ENCODE data around the gene RAB39B.

The RAB39B gene

DNA sequence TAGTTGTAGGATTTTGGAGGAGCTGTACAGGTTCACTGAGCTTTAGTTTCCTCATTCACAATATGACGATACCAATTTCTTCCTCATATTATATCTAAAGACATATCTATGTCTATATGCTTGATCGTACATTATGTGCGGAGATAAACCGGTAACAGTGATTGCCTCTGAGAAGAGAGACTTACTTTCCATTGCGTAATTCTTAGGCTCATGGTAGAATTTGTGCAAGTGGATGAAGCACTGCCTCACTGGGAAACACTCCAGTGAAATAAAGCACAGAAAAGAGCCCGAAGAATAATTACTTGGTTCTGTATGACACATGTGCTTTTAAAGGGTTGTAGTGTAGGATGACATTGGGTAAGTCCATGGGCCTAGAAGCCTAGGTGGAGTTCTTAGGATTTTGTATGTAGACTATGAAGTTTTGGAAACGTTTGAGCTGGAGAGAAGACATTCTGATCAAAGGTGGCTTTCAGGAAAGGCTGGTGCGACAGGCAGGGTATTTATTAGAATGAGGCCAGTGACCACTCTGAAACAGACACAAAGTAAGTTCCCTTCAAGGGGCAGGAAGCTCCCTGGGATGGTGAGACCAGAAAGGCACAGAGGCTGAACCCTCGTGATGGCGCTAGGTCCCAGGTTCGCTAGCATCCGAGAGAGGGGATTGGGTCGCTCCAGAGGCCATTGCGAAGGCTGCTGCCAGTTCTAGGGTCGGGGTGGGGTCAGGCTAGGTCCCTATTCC lies 48.7 kb downstream of the RAB39B start:
- no peak for DNase-seq

DNA sequence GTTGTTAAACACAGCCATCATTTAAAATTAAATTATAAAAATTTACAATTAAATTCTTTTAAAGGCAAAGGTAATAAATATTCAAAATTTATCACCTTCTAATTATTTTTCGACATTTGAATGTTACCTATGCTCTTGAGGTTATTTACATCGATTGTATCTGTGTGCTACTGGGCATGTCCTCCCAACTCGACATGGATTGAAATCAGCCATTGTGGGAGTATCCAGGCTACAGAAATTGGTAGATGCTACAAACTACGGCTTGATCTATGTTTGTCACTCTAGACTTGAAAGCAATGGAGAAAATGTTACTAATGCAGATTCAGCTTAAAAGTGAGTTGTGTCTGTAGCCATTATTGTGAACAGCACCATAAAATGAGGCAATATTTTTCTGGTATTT lies 50.6 kb downstream of the RAB39B start:
- DNase-seq: no peak

DNA sequence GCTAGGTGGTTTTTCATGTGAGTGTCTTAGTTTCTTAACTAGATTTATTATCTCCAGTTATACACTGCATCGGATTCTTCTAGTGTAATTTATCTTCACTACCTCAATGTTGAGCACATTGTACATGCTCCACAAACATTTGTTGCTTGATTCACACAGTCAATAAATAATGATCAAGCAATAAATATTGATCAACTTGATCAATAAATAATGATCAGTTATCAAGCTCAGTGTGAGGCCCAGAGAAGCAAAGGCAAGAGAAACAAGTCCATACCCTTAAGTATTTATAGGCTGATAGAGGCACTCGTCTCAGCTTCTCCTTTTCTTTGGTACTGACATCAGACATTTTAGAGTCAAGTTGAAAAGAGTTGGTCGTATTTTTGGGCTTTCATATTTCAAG lies 53.1 kb downstream of the RAB39B start:
- no peak for DNase-seq

Data from NCI-H2029 (cell line).